Nephron (organoid): ENCODE measurements around the gene SLN.

Experiments used
- H3K27ac Mint-ChIP-seq, 3 experiments: 2 replicates each; pipeline ENCODE4 v1.8.0; 2020; ENCODE audit warnings: mixed read lengths in 3 of 3, mild to moderate bottlenecking in 2 of 3, moderate library complexity in 1 of 3
- H3K27me3 Mint-ChIP-seq: 2 replicates; pipeline ENCODE4 v1.8.0; 2021; ENCODE audit warnings: low read depth, mild to moderate bottlenecking, moderate library complexity, mixed read lengths
- H3K36me3 Mint-ChIP-seq: 2 replicates; pipeline ENCODE4 v1.8.0; 2020; ENCODE audit warnings: low read depth, mixed read lengths
- H3K4me1 Mint-ChIP-seq: 2 replicates; pipeline ENCODE4 v1.8.0; 2020; ENCODE audit warnings: mixed read lengths
- H3K4me3 Mint-ChIP-seq, 3 experiments: 2 replicates each; pipeline ENCODE4 v1.8.0; 2020; ENCODE audit warnings: mild to moderate bottlenecking in 3 of 3, mixed read lengths in 3 of 3, moderate library complexity in 2 of 3
- H3K9me3 Mint-ChIP-seq: 2 replicates; pipeline ENCODE4 v1.8.0; 2020; ENCODE audit warnings: mixed read lengths
- TF ChIP-seq, protein P1 (sequence below), 3 experiments: fragments of 200-600 bp; sonication (generic); IDR thresholded peaks; one replicate each; pipeline ENCODE4 v1.5.0; 2021; ENCODE audit warnings: antibody characterized with exemption in 3 of 3; ENCODE audit not compliant: unreplicated experiment in 3 of 3

Gene SLN

DNA sequence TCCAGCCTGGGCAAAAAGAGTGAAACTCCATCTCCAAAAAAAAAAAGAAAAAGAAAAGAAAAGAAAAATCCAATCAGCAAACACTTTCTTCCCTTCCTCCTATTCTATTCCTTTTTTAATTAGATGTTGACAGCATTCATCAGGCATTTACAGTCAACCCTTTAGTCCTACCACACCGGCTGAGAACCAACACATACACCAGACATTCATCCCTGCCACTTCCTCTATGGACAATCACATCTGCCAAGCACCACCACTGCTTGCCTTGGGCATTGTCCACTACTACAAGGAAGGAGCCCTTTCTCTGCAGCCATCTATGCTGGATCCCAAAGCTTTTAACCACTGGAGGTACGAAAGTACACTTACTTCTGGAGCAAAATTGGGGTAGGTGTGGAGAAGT, 9.4 kb upstream of the SLN start:
- Mint-ChIP-seq H3K4me3 (no peak overlapping the region), H3K4me1 (peaks cover 40% of the 10 kb centered on the region), H3K36me3 (no peaks in the 10 kb centered on the region), H3K9me3 (no peaks in the 10 kb centered on the region), H3K27me3 (peaks cover 3% of the 10 kb centered on the region), H3K27ac (no peak overlapping the region)
- TF ChIP-seq, protein P1, sequence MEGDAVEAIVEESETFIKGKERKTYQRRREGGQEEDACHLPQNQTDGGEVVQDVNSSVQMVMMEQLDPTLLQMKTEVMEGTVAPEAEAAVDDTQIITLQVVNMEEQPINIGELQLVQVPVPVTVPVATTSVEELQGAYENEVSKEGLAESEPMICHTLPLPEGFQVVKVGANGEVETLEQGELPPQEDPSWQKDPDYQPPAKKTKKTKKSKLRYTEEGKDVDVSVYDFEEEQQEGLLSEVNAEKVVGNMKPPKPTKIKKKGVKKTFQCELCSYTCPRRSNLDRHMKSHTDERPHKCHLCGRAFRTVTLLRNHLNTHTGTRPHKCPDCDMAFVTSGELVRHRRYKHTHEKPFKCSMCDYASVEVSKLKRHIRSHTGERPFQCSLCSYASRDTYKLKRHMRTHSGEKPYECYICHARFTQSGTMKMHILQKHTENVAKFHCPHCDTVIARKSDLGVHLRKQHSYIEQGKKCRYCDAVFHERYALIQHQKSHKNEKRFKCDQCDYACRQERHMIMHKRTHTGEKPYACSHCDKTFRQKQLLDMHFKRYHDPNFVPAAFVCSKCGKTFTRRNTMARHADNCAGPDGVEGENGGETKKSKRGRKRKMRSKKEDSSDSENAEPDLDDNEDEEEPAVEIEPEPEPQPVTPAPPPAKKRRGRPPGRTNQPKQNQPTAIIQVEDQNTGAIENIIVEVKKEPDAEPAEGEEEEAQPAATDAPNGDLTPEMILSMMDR (IDR thresholded peaks at IDR 0.05; ENCODE audit: unreplicated experiment in 3 of 3): no peak

DNA sequence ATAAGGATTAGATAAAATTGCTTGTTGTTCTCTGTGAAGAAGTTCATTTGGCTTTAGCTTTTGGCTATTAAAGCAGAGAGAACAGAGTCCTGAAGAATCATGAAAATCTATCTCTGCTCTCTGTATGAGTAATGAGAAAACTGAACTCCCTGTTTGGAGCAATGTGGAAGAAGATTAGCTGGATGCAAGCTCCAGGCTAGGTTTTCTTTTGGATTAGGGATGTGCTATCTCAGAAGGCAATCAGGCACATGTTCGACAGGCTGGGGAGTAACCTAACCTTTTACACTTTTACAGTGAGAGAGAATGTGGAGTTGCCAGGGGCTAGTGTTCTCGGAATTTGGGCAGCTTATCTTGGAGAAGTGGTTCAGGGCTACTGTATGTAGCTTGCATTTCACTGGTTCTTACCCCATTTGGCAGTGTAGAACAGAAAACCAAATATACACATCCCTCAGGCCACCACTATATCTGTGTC, 8.5 kb upstream of the SLN start:
- H3K9me3 Mint-ChIP-seq: no peaks in the 10 kb centered on the region
- TF ChIP-seq, protein P1 (IDR thresholded peaks at IDR 0.05; ENCODE audit: unreplicated experiment in 3 of 3): no peak
- peaks cover 40% of the 10 kb centered on the region for H3K4me1 Mint-ChIP-seq
- H3K27ac Mint-ChIP-seq: peak overlapping the region in 1 of 3 experiments; percentile 62
- H3K4me3 Mint-ChIP-seq: no peak overlapping the region
- H3K36me3 Mint-ChIP-seq: no peaks in the 10 kb centered on the region
- H3K27me3 Mint-ChIP-seq: peaks cover 3% of the 10 kb centered on the region

DNA sequence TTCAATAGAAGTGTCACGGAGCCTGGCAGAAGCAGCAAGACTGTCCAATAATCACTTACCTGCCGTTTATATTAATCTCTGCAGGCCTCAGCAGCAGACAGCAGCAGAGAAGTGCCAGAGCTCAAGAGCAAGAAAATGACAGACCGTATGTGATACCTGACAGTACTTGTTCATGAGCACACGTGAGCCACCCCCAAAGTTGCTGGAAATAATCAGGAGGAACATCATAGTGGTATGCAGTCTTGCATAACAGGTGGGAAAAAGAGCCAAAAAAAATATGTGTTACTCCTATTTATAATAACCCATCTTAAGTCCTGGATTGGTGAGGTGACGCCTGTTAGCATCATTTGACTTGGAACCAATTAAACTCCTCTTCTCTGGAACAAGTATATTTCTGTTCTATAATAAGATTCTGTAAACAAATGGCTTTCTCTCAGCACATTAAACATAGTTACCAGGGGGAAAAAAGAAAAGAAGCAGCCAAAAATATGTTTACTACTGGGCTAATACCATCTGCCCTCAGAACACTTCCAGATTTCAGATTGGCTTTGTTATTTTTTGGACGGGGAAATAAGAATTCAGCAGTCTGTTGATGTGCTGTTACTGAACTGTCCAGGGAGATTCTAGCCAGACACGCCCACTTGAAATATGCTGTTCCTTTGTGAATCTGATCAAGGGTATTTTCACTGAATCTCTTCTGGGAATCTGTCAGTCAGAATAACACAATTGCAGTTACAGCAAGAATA, 7.9 kb upstream of the SLN start:
- TF ChIP-seq, protein P1 (IDR thresholded peaks at IDR 0.05; ENCODE audit: unreplicated experiment in 3 of 3): no peak
- Mint-ChIP-seq H3K27me3 (peaks cover 3% of the 10 kb centered on the region), H3K36me3 (no peaks in the 10 kb centered on the region), H3K4me3 (no peak overlapping the region), H3K4me1 (peaks cover 39% of the 10 kb centered on the region), H3K9me3 (no peaks in the 10 kb centered on the region), H3K27ac (peak overlapping the region in 1 of 3 experiments; percentile 62)

DNA sequence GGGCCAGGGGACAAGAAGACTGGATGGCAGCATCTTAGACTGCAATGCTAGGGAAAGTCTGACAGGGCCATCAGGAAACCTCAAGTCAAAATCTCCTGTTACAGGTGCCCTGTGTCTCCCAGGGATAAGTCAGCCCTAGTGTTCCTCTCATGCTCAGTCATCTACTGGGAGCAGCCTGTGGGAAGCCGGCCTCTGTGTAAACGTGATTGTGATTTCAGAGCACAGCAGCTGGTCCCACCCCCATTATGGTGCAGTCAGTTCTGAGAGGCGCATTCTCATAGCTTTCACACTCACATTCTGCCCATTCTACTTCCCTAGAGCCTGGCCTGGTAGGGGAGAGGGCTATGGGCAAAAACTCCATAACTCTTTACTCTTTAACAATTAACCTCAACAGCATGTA, 7.2 kb upstream of the SLN start:
- peak overlapping the region in 1 of 3 experiments; percentile 3 for H3K27ac Mint-ChIP-seq
- H3K4me1 Mint-ChIP-seq: peaks cover 33% of the 10 kb centered on the region
- no peaks in the 10 kb centered on the region for H3K36me3 Mint-ChIP-seq
- H3K27me3 Mint-ChIP-seq: peaks cover 3% of the 10 kb centered on the region
- no peaks in the 10 kb centered on the region for H3K9me3 Mint-ChIP-seq
- no peak overlapping the region for H3K4me3 Mint-ChIP-seq
- TF ChIP-seq, protein P1 (IDR thresholded peaks at IDR 0.05; ENCODE audit: unreplicated experiment in 3 of 3): no peak

DNA sequence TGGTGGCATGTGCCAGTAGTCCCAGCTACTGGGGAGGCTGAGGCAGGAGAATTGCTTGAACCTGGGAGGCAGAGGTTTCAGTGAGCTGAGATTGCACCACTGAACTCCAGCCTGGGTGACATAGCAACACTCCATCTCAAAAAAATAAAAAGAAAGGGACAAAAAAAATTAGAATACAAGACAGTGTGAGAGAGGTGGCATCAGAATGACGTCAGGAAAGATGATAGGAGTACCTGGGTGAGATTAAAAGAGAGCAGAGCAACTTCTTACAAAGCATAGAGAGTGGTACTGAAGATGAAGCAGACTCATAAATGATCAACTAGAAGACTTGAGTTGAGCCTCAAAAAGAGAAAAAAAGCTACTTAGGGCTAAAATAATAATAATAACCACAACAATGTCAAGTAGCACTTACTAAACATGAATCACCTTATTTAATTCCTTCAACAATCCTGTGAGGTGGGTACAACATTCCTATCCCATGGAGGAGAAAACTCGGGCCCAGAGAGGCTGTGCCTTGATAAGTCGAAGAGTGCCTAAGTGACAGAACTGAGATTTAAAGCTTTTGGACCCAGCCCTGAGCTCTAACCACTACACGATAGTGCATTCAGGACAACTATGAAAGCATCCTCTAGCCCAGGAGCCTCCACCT, 5.2 kb upstream of the SLN start:
- Mint-ChIP-seq H3K27me3 (no peaks in the 10 kb centered on the region), H3K27ac (no peak overlapping the region), H3K9me3 (no peaks in the 10 kb centered on the region), H3K4me3 (no peak overlapping the region), H3K4me1 (peaks cover 32% of the 10 kb centered on the region), H3K36me3 (no peaks in the 10 kb centered on the region)
- TF ChIP-seq, protein P1 (IDR thresholded peaks at IDR 0.05; ENCODE audit: unreplicated experiment in 3 of 3): no peak
